Ovary (tissue), 9 donors: Measurements from ENCODE around the gene THSD4. TPM values are rescaled to one million over a fixed set of nuclear protein-coding genes. Genes with fewer than 3 reads are reported as not detected.
"Not testable (repeated sequence)": the region's sequence is repeated elsewhere in the genome, so short reads cannot be mapped to it uniquely, and the experiment has no call there.

ENCODE experiments used
- DNase-seq, 5 donors: peaks; one replicate each; pipeline ENCODE4 v3.0.0-alpha.2; 2019 to 2020
- H3K27ac ChIP-seq, 2 donors: fragments of 200-600 bp; one replicate each; pipeline versions ENCODE4 v1.5.1 to v1.8.0; 2019 to 2022
- H3K27me3 ChIP-seq: fragments of 200-600 bp; one replicate; pipeline ENCODE4 v1.8.0; 2022
- H3K36me3 ChIP-seq: fragments of 200-600 bp; sonication (generic); one replicate; pipeline ENCODE4 v1.5.1; 2019
- H3K4me1 ChIP-seq: one replicate; pipeline ENCODE4 v1.8.1; 2013; ENCODE audit warnings: mild to moderate bottlenecking, moderate library complexity; ENCODE audit not compliant: insufficient read depth
- H3K4me3 ChIP-seq: fragments of 200-600 bp; sonication (generic); one replicate; pipeline ENCODE4 v1.5.1; 2017
- H3K9me3 ChIP-seq, 2 donors: fragments of 200-600 bp in 1 of 2; sonication (generic) in 1 of 2; one replicate each; pipeline versions ENCODE4 v1.5.1 to v1.8.1; 2013 to 2019; ENCODE audit warnings: mild to moderate bottlenecking in 1 of 2, moderate library complexity in 1 of 2
- EP300 ChIP-seq: sonication (generic); formaldehyde crosslinking; IDR thresholded peaks from one replicate; pipeline ENCODE4 v1.6.1; 2017; ENCODE audit warnings: antibody characterized with exemption
- POLR2A ChIP-seq: fragments of 450-650 bp; IDR thresholded peaks from one replicate; pipeline ENCODE4 v1.6.1; 2017; ENCODE audit warnings: antibody characterized with exemption, mild to moderate bottlenecking, moderate library complexity
- WGBS, 3 donors: extraction: QIAGEN DNeasy Blood & Tissue Kit in 1 of 3; methylation state at CpG; one replicate each; pipeline versions ENCODE4 v1.1.5 to v1.1.7; 2013 to 2017; 5-methylcytosine and 5-hydroxymethylcytosine counted together
- intact Hi-C, 4 donors: fragments of 100-400 bp; cut with DNase I; formaldehyde crosslinking; loops; one replicate each; pipeline versions ENCODE4 v1.11.0 to v1.15.1; 2022 to 2023
- polyA plus RNA-seq, 2 donors: library from polyadenylated mRNA; stranded (reverse); fragments of 200-250 nt in 1 of 2; fragments of 350-450 nt in 1 of 2; fragmentation: Illumina TruSeq in 1 of 2; extraction: RNeasy Lipid Tissue Mini Kit (QIAGEN cat#74804) in 1 of 2; gene quantifications; one replicate each; pipeline ENCODE4 v1.2.3, GENCODE V29; 2013 to 2014
- total RNA-seq, 7 donors: library from RNA; depleted of rRNA in 2 of 7; stranded (reverse); fragments of >200 nt in 2 of 7; fragmentation: NEBNext Ultra II Directional in 3 of 7; extraction: Animal tissue kit (Norgen Biotek cat#: 25700) in 3 of 7; gene quantifications; one replicate each; pipeline versions ENCODE4 v1.1.0 to v1.2.4, GENCODE V29; 2016 to 2023
- TF ChIP-seq, protein P1 (sequence below), 3 donors: fragments of 450-650 bp in 2 of 3; fragments of 200-600 bp in 1 of 3; IDR thresholded peaks; one replicate each; pipeline versions ENCODE4 v1.5.1 to v1.8.0; 2016 to 2022; ENCODE audit warnings: antibody characterized with exemption in 3 of 3, mild to moderate bottlenecking in 1 of 3
- donor health status: DM: no; HTN: no; CAD: no; lungs with moderate emphysema.
- donor health status: DM: no; HTN: no; CAD: no.
- donor health status: Bipolar disorder and iron deficiency.
- donor health status: DM: yes; HTN: yes; CAD: no.
- donor health status: DM: no; HTN: no; CAD: no.
- donor health status: DM: yes; HTN: yes; CAD: no.

The THSD4 gene
- total and polyA plus RNA-seq, 9 donors: 3.2 to 53.4 (median 13.5) TPM

GRCh38 chr15:71170163-71170562, 54.9 kb downstream of the THSD4 start:
- Histone ChIP-seq H3K27me3 (no peaks in the 10 kb centered on the region), H3K4me3 (no peak overlapping the region), H3K4me1 (no peaks in the 10 kb centered on the region), H3K36me3 (no peaks in the 10 kb centered on the region), H3K27ac (no peak overlapping the region), H3K9me3 (no peaks in the 10 kb centered on the region)
- no peak for DNase-seq
- intact Hi-C loops: no loop called here
- TF ChIP-seq EP300 (no peak), POLR2A (no peak)
- TF ChIP-seq, protein P1, sequence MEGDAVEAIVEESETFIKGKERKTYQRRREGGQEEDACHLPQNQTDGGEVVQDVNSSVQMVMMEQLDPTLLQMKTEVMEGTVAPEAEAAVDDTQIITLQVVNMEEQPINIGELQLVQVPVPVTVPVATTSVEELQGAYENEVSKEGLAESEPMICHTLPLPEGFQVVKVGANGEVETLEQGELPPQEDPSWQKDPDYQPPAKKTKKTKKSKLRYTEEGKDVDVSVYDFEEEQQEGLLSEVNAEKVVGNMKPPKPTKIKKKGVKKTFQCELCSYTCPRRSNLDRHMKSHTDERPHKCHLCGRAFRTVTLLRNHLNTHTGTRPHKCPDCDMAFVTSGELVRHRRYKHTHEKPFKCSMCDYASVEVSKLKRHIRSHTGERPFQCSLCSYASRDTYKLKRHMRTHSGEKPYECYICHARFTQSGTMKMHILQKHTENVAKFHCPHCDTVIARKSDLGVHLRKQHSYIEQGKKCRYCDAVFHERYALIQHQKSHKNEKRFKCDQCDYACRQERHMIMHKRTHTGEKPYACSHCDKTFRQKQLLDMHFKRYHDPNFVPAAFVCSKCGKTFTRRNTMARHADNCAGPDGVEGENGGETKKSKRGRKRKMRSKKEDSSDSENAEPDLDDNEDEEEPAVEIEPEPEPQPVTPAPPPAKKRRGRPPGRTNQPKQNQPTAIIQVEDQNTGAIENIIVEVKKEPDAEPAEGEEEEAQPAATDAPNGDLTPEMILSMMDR (IDR thresholded peaks at IDR 0.05): no peak

DNA sequence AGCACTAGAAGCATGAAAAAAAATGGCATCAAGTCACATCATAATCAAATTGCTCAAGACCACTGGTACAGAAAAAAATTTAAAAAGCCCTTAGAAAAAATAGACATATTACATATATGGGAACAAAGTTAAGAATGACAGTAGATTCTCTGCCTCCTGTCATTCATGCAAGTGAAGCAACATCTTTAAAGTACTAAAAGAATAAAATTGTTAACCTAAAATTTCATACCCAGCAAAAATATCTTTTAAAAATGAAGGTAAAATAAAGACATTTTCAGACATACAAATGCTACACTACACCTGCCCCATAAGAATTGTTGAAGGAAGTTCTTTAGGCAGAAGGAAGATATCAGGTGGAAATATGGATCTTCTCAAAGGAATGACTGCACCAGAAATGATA, 55.9 kb downstream of the THSD4 start:
- no peaks in the 10 kb centered on the region for H3K36me3 ChIP-seq
- H3K4me3 ChIP-seq: no peak overlapping the region
- intact Hi-C loops: no loop called here
- H3K27ac ChIP-seq: no peak overlapping the region
- TF ChIP-seq, protein P1 (IDR thresholded peaks at IDR 0.05): no peak
- TF ChIP-seq EP300: no peak
- no peak for TF ChIP-seq POLR2A
- H3K9me3 ChIP-seq: no peaks in the 10 kb centered on the region
- DNase-seq: no peak
- H3K27me3 ChIP-seq: no peaks in the 10 kb centered on the region
- no peaks in the 10 kb centered on the region for H3K4me1 ChIP-seq

GRCh38 chr15:71174360-71174759, 59.1 kb downstream of the THSD4 start:
- H3K27me3 ChIP-seq, intact Hi-C loops, H3K36me3 ChIP-seq, H3K27ac ChIP-seq, H3K9me3 ChIP-seq, H3K4me1 ChIP-seq, DNase-seq, H3K4me3 ChIP-seq: not testable (repeated sequence)
- 38 to 85% (median 75%) methylated on average over 5 to 13 of the region's 17 CpGs for WGBS, 3 donors

GRCh38 chr15:71180986-71181853, 65.9 kb downstream of the THSD4 start:
- TF ChIP-seq, protein P1 (IDR thresholded peaks at IDR 0.05): no peak
- TF ChIP-seq EP300 (no peak), POLR2A (no peak)
- no peak overlapping the region for H3K4me3 ChIP-seq
- no peaks in the 10 kb centered on the region for H3K36me3 ChIP-seq
- WGBS, 3 donors: 54 to 59% (median 54%) methylated on average over 3 of the region's 3 CpGs
- H3K4me1 ChIP-seq: no peaks in the 10 kb centered on the region
- no peaks in the 10 kb centered on the region for H3K27me3 ChIP-seq
- no peak overlapping the region for H3K27ac ChIP-seq
- intact Hi-C loops: no loop called here
- H3K9me3 ChIP-seq: no peaks in the 10 kb centered on the region
- DNase-seq: no peak

GRCh38 chr15:71182522-71182921, 67.3 kb downstream of the THSD4 start:
- H3K36me3 ChIP-seq: no peaks in the 10 kb centered on the region
- no peaks in the 10 kb centered on the region for H3K27me3 ChIP-seq
- intact Hi-C loops: no loop called here
- H3K27ac ChIP-seq: no peak overlapping the region
- no peak for DNase-seq
- no peaks in the 10 kb centered on the region for H3K4me1 ChIP-seq
- H3K9me3 ChIP-seq: no peaks in the 10 kb centered on the region
- TF ChIP-seq POLR2A (no peak), EP300 (no peak)
- TF ChIP-seq, protein P1 (IDR thresholded peaks at IDR 0.05): no peak
- no peak overlapping the region for H3K4me3 ChIP-seq
